Renal cortex interstitium (tissue), 11 donors: ENCODE data around the gene INHBC. TPM values are rescaled to one million over a fixed set of nuclear protein-coding genes. Genes with fewer than 3 reads are reported as not detected.

Experiments
- DNase-seq, 11 donors: peaks; one replicate each; pipeline ENCODE4 v3.0.0-alpha.2; 2013; ENCODE audit warnings: low read depth in 9 of 11, low spot score in 4 of 11; ENCODE audit errors: extremely low read depth in 1 of 11
- polyA plus RNA-seq, 3 donors: library from polyadenylated mRNA; unstranded; fragments of 120-200 nt; gene quantifications; one replicate each; pipeline ENCODE4 v1.2.1, GENCODE V29; 2013; ENCODE audit not compliant: insufficient read length in 3 of 3

Gene INHBC
- polyA plus RNA-seq, 3 donors = 0.25 to 0.33 (median 0.32) TPM

- no peak for DNase-seq
Measured at GRCh38 chr12:57450057-57450456, 15.5 kb downstream of the INHBC start.

GRCh38 chr12:57451233-57451778, 16.7 kb downstream of the INHBC start:
- no peak for DNase-seq

GRCh38 chr12:57452181-57452936, 17.8 kb downstream of the INHBC start:
- no peak for DNase-seq

DNA sequence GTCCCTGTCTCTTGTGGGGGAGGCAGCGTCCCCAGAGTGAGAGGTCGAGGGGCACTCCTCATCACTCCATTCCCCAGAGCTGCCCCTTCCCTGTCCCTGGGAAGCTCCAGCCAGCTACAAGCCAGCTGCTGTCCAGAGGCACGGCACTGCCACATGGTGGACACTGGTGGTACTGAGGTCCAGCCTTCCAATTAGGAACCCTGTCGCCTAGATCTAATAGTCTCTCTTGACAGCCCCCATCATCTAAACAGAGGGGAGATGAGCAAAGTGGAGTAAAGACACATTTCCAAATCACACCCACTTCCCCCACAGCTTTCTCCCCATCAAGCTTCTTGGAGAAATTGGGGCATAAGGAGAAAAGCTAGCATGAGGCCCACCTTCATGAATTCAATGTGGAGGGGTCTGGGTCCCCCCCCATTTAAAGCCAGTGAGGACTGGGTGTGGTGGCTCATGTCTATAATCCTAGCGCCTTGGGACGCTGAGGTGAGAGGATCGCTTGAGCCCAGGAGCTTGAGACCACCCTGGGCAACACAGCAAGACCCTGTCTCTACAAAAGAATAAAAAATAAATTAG, 18.4 kb downstream of the INHBC start:
- peak in 5 of 11 donors; percentile 54 to 67 (median 56) for DNase-seq

GRCh38 chr12:57454213-57454565, 19.6 kb downstream of the INHBC start:
- DNase-seq = no peak

GRCh38 chr12:57454566-57455373, 20.2 kb downstream of the INHBC start, which contains the start of gene INHBE:
Gene INHBE (plus strand): TSS chr12:57455307. CDS start chr12:57455537, 230 bp downstream.
- DNase-seq = no peak

- DNase-seq = no peak
Measured at GRCh38 chr12:57455374-57456144, 21.0 kb downstream of the INHBC start.

GRCh38 chr12:57456145-57456700, 21.6 kb downstream of the INHBC start:
- peak in 2 of 11 donors; percentile 42 to 66 for DNase-seq

DNA sequence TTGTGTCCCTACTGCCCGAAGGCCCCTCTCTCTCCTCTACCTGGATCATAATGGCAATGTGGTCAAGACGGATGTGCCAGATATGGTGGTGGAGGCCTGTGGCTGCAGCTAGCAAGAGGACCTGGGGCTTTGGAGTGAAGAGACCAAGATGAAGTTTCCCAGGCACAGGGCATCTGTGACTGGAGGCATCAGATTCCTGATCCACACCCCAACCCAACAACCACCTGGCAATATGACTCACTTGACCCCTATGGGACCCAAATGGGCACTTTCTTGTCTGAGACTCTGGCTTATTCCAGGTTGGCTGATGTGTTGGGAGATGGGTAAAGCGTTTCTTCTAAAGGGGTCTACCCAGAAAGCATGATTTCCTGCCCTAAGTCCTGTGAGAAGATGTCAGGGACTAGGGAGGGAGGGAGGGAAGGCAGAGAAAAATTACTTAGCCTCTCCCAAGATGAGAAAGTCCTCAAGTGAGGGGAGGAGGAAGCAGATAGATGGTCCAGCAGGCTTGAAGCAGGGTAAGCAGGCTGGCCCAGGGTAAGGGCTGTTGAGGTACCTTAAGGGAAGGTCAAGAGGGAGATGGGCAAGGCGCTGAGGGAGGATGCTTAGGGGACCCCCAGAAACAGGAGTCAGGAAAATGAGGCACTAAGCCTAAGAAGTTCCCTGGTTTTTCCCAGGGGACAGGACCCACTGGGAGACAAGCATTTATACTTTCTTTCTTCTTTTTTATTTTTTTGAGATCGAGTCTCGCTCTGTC, 22.3 kb downstream of the INHBC start:
- DNase-seq = no peak

GRCh38 chr12:57458665-57459054, 24.1 kb downstream of the INHBC start:
- DNase-seq = no peak

GRCh38 chr12:57459055-57459749, 24.6 kb downstream of the INHBC start:
- DNase-seq = peak; percentile 89 to 96 (median 95)

GRCh38 chr12:57459750-57460467, 25.3 kb downstream of the INHBC start, which contains the start of gene GLI1:
Gene GLI1 (plus strand): TSS chr12:57459785. CDS start chr12:57463692, 3,907 bp downstream.
- DNase-seq = peak in 2 of 11 donors; percentile 51 to 58

DNA sequence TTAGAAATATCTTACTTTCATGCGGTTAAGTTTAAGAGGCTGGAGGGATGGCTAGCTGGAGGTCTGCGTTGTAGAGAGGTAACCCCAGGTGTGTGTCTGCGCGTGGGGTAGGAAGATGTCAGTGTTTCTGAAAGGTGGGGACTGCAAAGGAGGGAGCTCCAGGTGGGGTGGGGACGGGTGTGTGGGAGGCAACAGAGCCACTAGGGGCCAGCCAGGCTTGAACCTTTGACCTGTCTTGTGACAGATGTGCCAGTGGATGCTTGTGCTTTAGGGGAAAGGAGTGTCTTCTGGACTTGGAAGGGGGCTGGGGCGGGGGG, 25.8 kb downstream of the INHBC start:
- DNase-seq = no peak

DNA sequence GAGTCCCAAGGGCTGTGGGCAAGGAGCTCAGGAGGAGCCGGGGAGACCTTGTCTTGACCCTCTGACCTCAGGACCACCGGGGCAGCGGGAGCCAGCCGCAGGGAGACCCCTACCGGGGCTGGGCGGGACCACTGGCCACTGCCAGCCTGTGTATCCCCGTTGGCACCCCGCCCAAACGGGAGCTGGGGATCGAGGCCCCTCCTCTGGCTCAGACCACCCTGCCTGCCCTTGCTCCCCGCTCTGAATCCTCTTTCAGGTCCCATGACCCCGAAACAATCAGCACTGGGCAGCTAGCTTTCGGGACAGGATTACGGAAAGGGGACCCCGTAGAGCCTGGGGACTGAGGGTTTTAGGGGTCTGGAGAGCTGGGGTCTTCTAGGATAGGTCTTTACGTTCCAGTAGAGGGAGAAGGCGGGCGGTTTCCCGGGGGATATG, 26.3 kb downstream of the INHBC start:
- no peak for DNase-seq

- DNase-seq = peak in 8 of 11 donors; percentile 54 to 81 (median 78)
Measured at GRCh38 chr12:57461276-57461916, 26.8 kb downstream of the INHBC start.

- DNase-seq = no peak
Measured at GRCh38 chr12:57461917-57462250, 27.3 kb downstream of the INHBC start.
